H9 (cell line): Measurements from ENCODE around the gene C20orf144. TPM values are rescaled to one million over a fixed set of nuclear protein-coding genes. Genes with fewer than 3 reads are reported as not detected.

Source experiments
- DNase-seq: peaks from one replicate; pipeline ENCODE4 v3.0.0-alpha.2; 2017
- H2AFZ ChIP-seq: one replicate; pipeline ENCODE4 v1.6.1; 2013; ENCODE audit warnings: mild to moderate bottlenecking, low read length, control low read depth, moderate library complexity
- H2AK5ac ChIP-seq: 2 replicates; pipeline ENCODE4 v1.6.1; 2013; ENCODE audit warnings: low read length, control low read depth, mixed read lengths; ENCODE audit not compliant: insufficient read length
- H2BK120ac ChIP-seq: one replicate; pipeline ENCODE4 v1.6.1; 2013; ENCODE audit warnings: low read depth, mild to moderate bottlenecking, low read length, control low read depth, inconsistent platforms; ENCODE audit not compliant: poor library complexity, severe bottlenecking
- H2BK12ac ChIP-seq: 2 replicates; pipeline ENCODE4 v1.6.1; 2013; ENCODE audit warnings: low read length, control low read depth, mixed read lengths, low read depth; ENCODE audit not compliant: insufficient read length
- H2BK15ac ChIP-seq: 2 replicates; pipeline ENCODE4 v1.6.1; 2013; ENCODE audit warnings: low read depth, low read length, control low read depth
- H2BK20ac ChIP-seq: one replicate; pipeline ENCODE4 v1.6.1; 2013; ENCODE audit warnings: low read depth, mild to moderate bottlenecking, low read length, control low read depth, inconsistent platforms; ENCODE audit not compliant: poor library complexity, severe bottlenecking
- H2BK5ac ChIP-seq: 2 replicates; pipeline ENCODE4 v1.6.1; 2013; ENCODE audit warnings: low read length, control low read depth, mixed read lengths; ENCODE audit not compliant: insufficient read length
- H3K14ac ChIP-seq: 2 replicates; pipeline ENCODE4 v1.6.1; 2013; ENCODE audit warnings: low read length, control low read depth; ENCODE audit not compliant: insufficient read depth
- H3K18ac ChIP-seq: 2 replicates; pipeline ENCODE4 v1.6.1; 2013; ENCODE audit warnings: low read depth, mild to moderate bottlenecking, mixed read lengths, low read length, control low read depth; ENCODE audit not compliant: insufficient read length
- H3K23ac ChIP-seq: 2 replicates; pipeline ENCODE4 v1.6.1; 2013; ENCODE audit warnings: low read length, control low read depth, mixed read lengths, low read depth; ENCODE audit not compliant: insufficient read length
- H3K23me2 ChIP-seq: 2 replicates; pipeline ENCODE4 v1.6.1; 2013; ENCODE audit warnings: low read depth, mild to moderate bottlenecking, mixed read lengths, low read length, control low read depth; ENCODE audit not compliant: insufficient read length, poor library complexity, severe bottlenecking
- H3K27ac ChIP-seq: 2 replicates; pipeline ENCODE4 v1.5.1; 2013; ENCODE audit warnings: low read length, control low read depth, mixed read lengths, low read depth; ENCODE audit not compliant: insufficient read length
- H3K27me3 ChIP-seq: 2 replicates; pipeline ENCODE4 v1.6.1; 2013; ENCODE audit warnings: low read length, control low read depth, inconsistent platforms; ENCODE audit not compliant: insufficient read depth
- H3K4ac ChIP-seq: 2 replicates; pipeline ENCODE4 v1.6.1; 2013; ENCODE audit warnings: low read depth, mild to moderate bottlenecking, control low read depth, inconsistent platforms, low read length, moderate library complexity
- H3K4me1 ChIP-seq: 2 replicates; pipeline ENCODE4 v1.6.1; 2013; ENCODE audit warnings: low read length, control low read depth, inconsistent platforms; ENCODE audit not compliant: insufficient read depth
- H3K4me2 ChIP-seq: 2 replicates; pipeline ENCODE4 v1.6.1; 2013; ENCODE audit warnings: low read length, control low read depth, mixed read lengths; ENCODE audit not compliant: insufficient read length, insufficient read depth
- H3K56ac ChIP-seq: 2 replicates; pipeline ENCODE4 v1.6.1; 2013; ENCODE audit warnings: low read depth, mild to moderate bottlenecking, mixed read lengths, low read length, control low read depth; ENCODE audit not compliant: insufficient read length
- H3K79me1 ChIP-seq: 2 replicates; pipeline ENCODE4 v1.6.1; 2013; ENCODE audit warnings: low read depth, mild to moderate bottlenecking, moderate library complexity, low read length, control low read depth, inconsistent platforms; ENCODE audit not compliant: insufficient read depth, poor library complexity, severe bottlenecking
- H3K79me2 ChIP-seq: 2 replicates; pipeline ENCODE4 v1.6.1; 2013; ENCODE audit warnings: low read length, control low read depth, inconsistent platforms; ENCODE audit not compliant: insufficient read depth
- H3K9ac ChIP-seq: 2 replicates; pipeline ENCODE4 v1.6.1; 2013; ENCODE audit warnings: low read length, control low read depth, mixed read lengths; ENCODE audit not compliant: insufficient read length; ENCODE audit errors: extremely low read depth
- H3K9me3 ChIP-seq: one replicate; pipeline ENCODE4 v1.6.1; 2013; ENCODE audit warnings: low read depth, low read length, inconsistent platforms; ENCODE audit not compliant: control insufficient read depth
- H3T11ph ChIP-seq: one replicate; pipeline ENCODE4 v1.6.1; 2013; ENCODE audit warnings: mild to moderate bottlenecking, low read length, control low read depth, inconsistent platforms
- H4K20me1 ChIP-seq: one replicate; pipeline ENCODE4 v1.6.1; 2013; ENCODE audit not compliant: control insufficient read depth, insufficient read length, insufficient read depth
- H4K5ac ChIP-seq: 2 replicates; pipeline ENCODE4 v1.6.1; 2013; ENCODE audit warnings: low read depth, mild to moderate bottlenecking, mixed read lengths, low read length, control low read depth; ENCODE audit not compliant: insufficient read length
- H4K8ac ChIP-seq: replicated peaks from 2 replicates; pipeline ENCODE4 v1.6.1; 2013; ENCODE audit warnings: low read length, control low read depth, mixed read lengths, low read depth; ENCODE audit not compliant: insufficient read length
- H4K91ac ChIP-seq: 2 replicates; pipeline ENCODE4 v1.6.1; 2013; ENCODE audit warnings: low read depth, mild to moderate bottlenecking, moderate library complexity, mixed read lengths, low read length, control low read depth; ENCODE audit not compliant: insufficient read length
- H3K27ac Mint-ChIP-seq, 3 experiments: 2 replicates in 2 of 3; 3 replicates in 1 of 3; pipeline ENCODE4 v1.8.0; 2020 to 2021; ENCODE audit warnings: mixed read lengths in 3 of 3, mild to moderate bottlenecking in 1 of 3, moderate library complexity in 1 of 3
- H3K27me3 Mint-ChIP-seq: 2 replicates; pipeline ENCODE4 v1.8.0; 2021; ENCODE audit warnings: low read depth, mild to moderate bottlenecking, moderate library complexity, mixed read lengths
- H3K36me3 Mint-ChIP-seq, 3 experiments: 2 replicates in 2 of 3; 3 replicates in 1 of 3; pipeline ENCODE4 v1.8.0; 2020 to 2021; ENCODE audit warnings: low read depth in 3 of 3, mixed read lengths in 3 of 3; ENCODE audit not compliant: insufficient read depth in 1 of 3
- H3K4me1 Mint-ChIP-seq, 2 experiments: 2 replicates each; pipeline ENCODE4 v1.8.0; 2020; ENCODE audit warnings: mixed read lengths in 2 of 2
- H3K4me3 Mint-ChIP-seq, 2 experiments: 2 replicates in 1 of 2; 3 replicates in 1 of 2; pipeline ENCODE4 v1.8.0; 2020 to 2021; ENCODE audit warnings: mild to moderate bottlenecking in 2 of 2, mixed read lengths in 2 of 2, moderate library complexity in 1 of 2
- H3K9me3 Mint-ChIP-seq, 2 experiments: 2 replicates in 1 of 2; 3 replicates in 1 of 2; pipeline ENCODE4 v1.8.0; 2020; ENCODE audit warnings: mild to moderate bottlenecking in 2 of 2, mixed read lengths in 2 of 2, moderate library complexity in 1 of 2
- WGBS: extraction: QIAGEN DNeasy Blood & Tissue Kit; methylation state at CpG from one replicate; pipeline ENCODE4 v1.1.7; 2013; ENCODE audit warnings: missing lambda C conversion rate, low lambda C conversion rate, mixed read lengths; ENCODE audit not compliant: insufficient read length; ENCODE audit errors: extremely low coverage; 5-methylcytosine and 5-hydroxymethylcytosine counted together
- total RNA-seq: library from RNA; stranded (reverse); gene quantifications from 2 replicates; pipeline ENCODE4 v1.2.1, GENCODE V29; 2021
- TF ChIP-seq, protein P1 (sequence below): fragments of 200-600 bp; sonication (generic); conservative IDR thresholded peaks from 3 replicates; pipeline ENCODE4 v1.8.0; 2021; ENCODE audit warnings: antibody characterized with exemption, mild to moderate bottlenecking

Gene C20orf144
- total RNA-seq, 1 experiment from 2014 or later, result 0.26 TPM

DNA sequence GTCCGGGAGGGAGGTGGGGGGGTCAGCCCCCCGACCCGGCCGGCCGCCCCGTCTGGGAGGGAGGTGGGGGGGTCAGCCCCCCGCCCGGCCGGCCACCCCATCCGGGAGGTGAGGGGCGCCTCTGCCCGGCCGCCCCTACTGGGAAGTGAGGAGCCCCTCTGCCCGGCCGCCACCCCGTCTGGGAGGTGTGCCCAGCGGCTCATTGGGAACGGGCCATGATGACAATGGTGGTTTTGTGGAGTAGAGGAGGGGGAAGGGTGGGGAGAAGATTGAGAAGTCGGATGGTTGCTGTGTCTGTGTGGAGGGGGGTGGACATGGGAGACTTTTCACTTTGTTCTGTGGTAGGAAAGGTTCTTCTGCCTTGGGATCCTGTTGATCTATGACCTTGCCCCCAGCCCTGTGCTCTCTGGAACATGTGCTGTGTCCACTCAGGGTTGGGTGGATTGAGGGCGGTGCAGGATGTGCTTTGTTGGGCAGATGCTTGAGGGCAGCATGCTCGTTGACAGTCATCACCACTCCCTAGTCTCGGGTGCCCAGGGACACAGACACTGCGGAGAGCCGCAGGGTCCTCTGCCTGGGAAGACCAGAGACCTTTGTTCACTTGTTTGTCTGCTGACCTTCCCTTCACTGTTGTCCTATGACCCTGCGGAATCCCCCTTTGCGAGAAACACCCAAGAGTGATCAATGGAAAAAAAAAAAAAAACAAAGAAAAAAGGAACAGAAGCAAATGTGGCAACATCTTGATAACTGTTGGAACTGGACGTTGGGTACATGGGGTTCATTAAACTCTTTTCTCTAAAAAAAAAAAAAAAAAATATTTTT is 39.7 kb downstream of the C20orf144 start:
- no peak overlapping the region for H3K56ac ChIP-seq
- H3K9me3 Mint-ChIP-seq, result peaks cover 26 to 36% of the 10 kb centered on the region in 2 experiments
- WGBS, result no CpG with 5 or more reads among the region's 27 CpGs

More for the DNA sequence above, 39.7 kb downstream of the C20orf144 start:
- TF ChIP-seq, protein P1, sequence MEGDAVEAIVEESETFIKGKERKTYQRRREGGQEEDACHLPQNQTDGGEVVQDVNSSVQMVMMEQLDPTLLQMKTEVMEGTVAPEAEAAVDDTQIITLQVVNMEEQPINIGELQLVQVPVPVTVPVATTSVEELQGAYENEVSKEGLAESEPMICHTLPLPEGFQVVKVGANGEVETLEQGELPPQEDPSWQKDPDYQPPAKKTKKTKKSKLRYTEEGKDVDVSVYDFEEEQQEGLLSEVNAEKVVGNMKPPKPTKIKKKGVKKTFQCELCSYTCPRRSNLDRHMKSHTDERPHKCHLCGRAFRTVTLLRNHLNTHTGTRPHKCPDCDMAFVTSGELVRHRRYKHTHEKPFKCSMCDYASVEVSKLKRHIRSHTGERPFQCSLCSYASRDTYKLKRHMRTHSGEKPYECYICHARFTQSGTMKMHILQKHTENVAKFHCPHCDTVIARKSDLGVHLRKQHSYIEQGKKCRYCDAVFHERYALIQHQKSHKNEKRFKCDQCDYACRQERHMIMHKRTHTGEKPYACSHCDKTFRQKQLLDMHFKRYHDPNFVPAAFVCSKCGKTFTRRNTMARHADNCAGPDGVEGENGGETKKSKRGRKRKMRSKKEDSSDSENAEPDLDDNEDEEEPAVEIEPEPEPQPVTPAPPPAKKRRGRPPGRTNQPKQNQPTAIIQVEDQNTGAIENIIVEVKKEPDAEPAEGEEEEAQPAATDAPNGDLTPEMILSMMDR, result no peak
- Histone ChIP-seq H3K9me3 (no peaks in the 10 kb centered on the region), H2AK5ac (no peak overlapping the region), H4K8ac (no peak overlapping the region), H3K79me2 (no peaks in the 10 kb centered on the region), H3K23ac (no peak overlapping the region), H4K20me1 (no peaks in the 10 kb centered on the region), H4K5ac (no peak overlapping the region), H2BK15ac (no peak overlapping the region), H2BK5ac (no peak overlapping the region), H2BK12ac (no peak overlapping the region), H3K14ac (no peak overlapping the region), H3T11ph (no peak overlapping the region), H2AFZ (no peak overlapping the region), H3K4me1 (no peaks in the 10 kb centered on the region), H3K27me3 (no peaks in the 10 kb centered on the region), H3K4me2 (no peak overlapping the region), H3K27ac (no peak overlapping the region), H3K4ac (no peak overlapping the region), H2BK120ac (no peak overlapping the region), H3K79me1 (no peaks in the 10 kb centered on the region), H3K9ac (no peak overlapping the region), H3K18ac (no peak overlapping the region), H2BK20ac (no peak overlapping the region), H3K23me2 (no peaks in the 10 kb centered on the region), H4K91ac (no peak overlapping the region)
- Mint-ChIP-seq H3K4me3 (no peak overlapping the region), H3K36me3 (peaks cover 10 to 27% (median 14%) of the 10 kb centered on the region in 3 experiments), H3K27me3 (peaks cover 16% of the 10 kb centered on the region), H3K4me1 (no peaks in the 10 kb centered on the region), H3K27ac (peak overlapping the region in 1 of 3 experiments; percentile 84; a peak in 1 of 7 replicates)
- DNase-seq, result no peak
